GM12878 (cell line): ENCODE measurements around the gene GCC2. TPM values are rescaled to one million over a fixed set of nuclear protein-coding genes. Genes with fewer than 3 reads are reported as not detected.

Source experiments
- ATAC-seq: fragments of 200-7000 bp; cut with Tn5 transposase; 3 replicates; pipeline ENCODE4 v1.9.1; 2020; ENCODE audit warnings: mild to moderate bottlenecking, moderate library complexity
- BruUV-seq: library from RNA; stranded (reverse); fragments of 400-500 nt; replicated peaks from 2 replicates; lab custom pipeline; 2021; lab: Mats Ljungman, UMichigan
- CTCF ChIA-PET: fragments of 300-600 bp; sonication (Branson Sonifier 250); formaldehyde crosslinking; extraction: SDS; loops from one replicate; lab custom pipeline; 2021; ENCODE audit warnings: inconsistent platforms; lab: Yijun Ruan, JAX
- POLR2A ChIA-PET: fragments of 350-600 bp; formaldehyde crosslinking; extraction: SDS; loops from one replicate; lab custom pipeline; 2021; ENCODE audit warnings: inconsistent platforms; lab: Charles Lee
- RAD21 ChIA-PET: fragments of 300-600 bp; sonication (Branson Sonifier 250); formaldehyde crosslinking; loops from one replicate; lab custom pipeline; 2023; ENCODE audit warnings: antibody characterized with exemption; ENCODE audit not compliant: unreplicated experiment; lab: Charles Lee
- SMC1A ChIA-PET: fragments of 300-600 bp; sonication (Branson Sonifier 250); formaldehyde crosslinking; loops from one replicate; lab custom pipeline; 2023; ENCODE audit not compliant: unreplicated experiment, uncharacterized antibody; lab: Charles Lee
- DNase-seq: peaks from one replicate; pipeline ENCODE4 v3.0.0-alpha.2; 2011; ENCODE audit warnings: low read depth, low spot score
- FAIRE-seq: peaks from 3 replicates; lab custom pipeline; 2011; peaks lifted over from hg19 to GRCh38; lab: Jason Lieb, UNC
- H2AFZ ChIP-seq: 2 replicates; pipeline ENCODE4 v1.6.0; 2011; ENCODE audit warnings: low read depth, low read length, control low read depth; ENCODE audit not compliant: control insufficient read depth
- H3K27ac ChIP-seq: 2 replicates; pipeline ENCODE4 v1.5.1; 2011; ENCODE audit warnings: control low read depth; ENCODE audit not compliant: control insufficient read depth, insufficient read depth
- H3K27me3 ChIP-seq, 2 experiments: replicated peaks in 1 of 2; 2 replicates each; pipeline versions ENCODE4 v1.6.0 to v1.6.1; 2011; ENCODE audit warnings: low read length in 1 of 2; ENCODE audit not compliant: control insufficient read depth in 2 of 2, insufficient read depth in 2 of 2
- H3K36me3 ChIP-seq, 2 experiments: 2 replicates each; pipeline ENCODE4 v1.5.1; 2011; ENCODE audit warnings: low read length in 1 of 2; ENCODE audit not compliant: control insufficient read depth in 2 of 2, insufficient read depth in 2 of 2
- H3K4me1 ChIP-seq: 2 replicates; pipeline ENCODE4 v1.6.1; 2011; ENCODE audit warnings: mild to moderate bottlenecking, low read length, moderate library complexity, mixed read lengths; ENCODE audit not compliant: control insufficient read depth, insufficient read depth
- H3K4me2 ChIP-seq: 2 replicates; pipeline ENCODE4 v1.6.0; 2011; ENCODE audit warnings: control low read depth; ENCODE audit not compliant: control insufficient read depth, insufficient read depth
- H3K4me3 ChIP-seq: fragments of 200-600 bp; sonication (generic); 2 replicates; pipeline ENCODE4 v1.5.1; 2016
- H3K79me2 ChIP-seq: 2 replicates; pipeline ENCODE4 v1.6.0; 2011; ENCODE audit warnings: low read length; ENCODE audit not compliant: control insufficient read depth, insufficient read depth
- H3K9ac ChIP-seq: 2 replicates; pipeline ENCODE4 v1.8.0; 2011; ENCODE audit warnings: low read length, control low read depth, mixed read lengths; ENCODE audit not compliant: control insufficient read depth, insufficient read depth
- H3K9me3 ChIP-seq: replicated peaks from 3 replicates; pipeline ENCODE4 v1.5.1; 2011; ENCODE audit warnings: mild to moderate bottlenecking, low read length; ENCODE audit not compliant: control insufficient read depth, insufficient read depth
- H4K20me1 ChIP-seq: 2 replicates; pipeline ENCODE4 v1.6.0; 2011; ENCODE audit not compliant: control insufficient read depth, insufficient read depth
- DPF2 ChIP-seq: fragments of 450-650 bp; IDR thresholded peaks from 2 replicates; pipeline ENCODE4 v1.6.1; 2017; ENCODE audit warnings: mild to moderate bottlenecking
- E2F8 ChIP-seq: fragments of 450-650 bp; IDR thresholded peaks from 2 replicates; pipeline ENCODE4 v1.6.1; 2018; ENCODE audit warnings: mild to moderate bottlenecking, low read depth, moderate library complexity; ENCODE audit not compliant: partially characterized antibody
- FOXK2 ChIP-seq: fragments of 450-650 bp; IDR thresholded peaks from 2 replicates; pipeline ENCODE4 v1.6.1; 2017; ENCODE audit warnings: mild to moderate bottlenecking, moderate library complexity
- GATAD2B ChIP-seq: fragments of 450-650 bp; conservative IDR thresholded peaks from 2 replicates; pipeline ENCODE4 v1.6.1; 2017; ENCODE audit warnings: low read depth, mild to moderate bottlenecking, moderate library complexity
- MEF2A ChIP-seq: IDR thresholded peaks from 2 replicates; pipeline ENCODE4 v1.6.1; 2011; ENCODE audit warnings: low read depth, mild to moderate bottlenecking, low read length, moderate library complexity; ENCODE audit not compliant: insufficient read depth
- MYC ChIP-seq: IDR thresholded peaks from 2 replicates; pipeline ENCODE4 v1.6.1; 2011; ENCODE audit warnings: mild to moderate bottlenecking, low read length, moderate library complexity, inconsistent platforms; ENCODE audit not compliant: insufficient read depth, insufficient replicate concordance, insufficient read length, severe bottlenecking
- NFXL1 ChIP-seq: fragments of 450-650 bp; IDR thresholded peaks from 2 replicates; pipeline ENCODE4 v1.6.1; 2017; ENCODE audit warnings: antibody characterized with exemption, mild to moderate bottlenecking, borderline replicate concordance
- NR2F1 ChIP-seq: fragments of 450-650 bp; conservative IDR thresholded peaks from 2 replicates; pipeline ENCODE4 v1.6.1; 2017; ENCODE audit warnings: mild to moderate bottlenecking
- SMC3 ChIP-seq: IDR thresholded peaks from 2 replicates; pipeline ENCODE4 v1.6.1; 2011; ENCODE audit warnings: low read length, improper control_type of control experiment, borderline replicate concordance
- SREBF1 ChIP-seq: IDR thresholded peaks from 2 replicates; pipeline ENCODE4 v1.6.1; 2012; ENCODE audit warnings: mild to moderate bottlenecking, low read length
- WGBS: methylation state at CpG from one replicate; pipeline ENCODE4 v1.1.6; 2016; ENCODE audit warnings: low lambda C conversion rate; ENCODE audit not compliant: insufficient replicate concordance, insufficient coverage; ENCODE audit errors: missing lambda C conversion rate; 5-methylcytosine and 5-hydroxymethylcytosine counted together
- in situ Hi-C: fragments of 300-500 bp; cut with MboI; formaldehyde crosslinking; loops from 9 replicates; pipeline ENCODE4 v1.14.3; 2018; ENCODE audit warnings: mixed read lengths
- intact Hi-C: fragments of 100-400 bp; cut with micrococcal nuclease; formaldehyde crosslinking; loops from one replicate; pipeline ENCODE4 v1.14.2; 2022; ENCODE audit not compliant: unreplicated experiment
- polyA plus RNA-seq, 11 experiments: library from polyadenylated mRNA; depleted of rRNA in 4 of 11; unstranded in 6 of 11; stranded (reverse) in 5 of 11; fragments of >200 nt; fragmentation: Nextera tagmentation in 4 of 11; fragmentation: Illumina TruSeq in 1 of 11; extraction: Ambion mirVana in 4 of 11; extraction: Trizol in 1 of 11; gene quantifications; 1 replicate in 1 of 11; 2 replicates in 10 of 11; pipeline versions ENCODE4 v1.2.1 to v1.2.3, GENCODE V29; 2011 to 2016; ENCODE audit warnings: inconsistent platforms in 2 of 11, missing spikeins in 2 of 11, low read depth in 1 of 11
- total RNA-seq, 4 experiments: library from RNA; depleted of rRNA in 3 of 4; stranded (reverse); fragments of >200 nt in 3 of 4; fragmentation: Illumina TruSeq in 1 of 4; extraction: Trizol in 1 of 4; gene quantifications; 2 replicates each; pipeline versions ENCODE4 v1.2.1 to v1.2.3, GENCODE V29; 2013 to 2021
- TF ChIP-seq, protein P1 (sequence below): fragments of 450-650 bp; IDR thresholded peaks from 2 replicates; pipeline ENCODE4 v1.6.1; 2017; ENCODE audit warnings: mild to moderate bottlenecking, low read depth, inconsistent platforms; ENCODE audit not compliant: poor library complexity, severe bottlenecking
- TF ChIP-seq, protein P2 (sequence below): IDR thresholded peaks from 2 replicates; pipeline ENCODE4 v1.6.1; 2012; ENCODE audit warnings: mild to moderate bottlenecking, low read depth, low read length

GCC2 gene
- total and polyA plus RNA-seq, 10 of the 15 experiments (the other 5 are each of a cell fraction or from before 2014, with no cell fraction given), result 11.8 to 35.5 (median 25.4) TPM

GRCh38 chr2:108407864-108408729, 40.9 kb upstream of the GCC2 start (continued):
- TF ChIP-seq, protein P1, sequence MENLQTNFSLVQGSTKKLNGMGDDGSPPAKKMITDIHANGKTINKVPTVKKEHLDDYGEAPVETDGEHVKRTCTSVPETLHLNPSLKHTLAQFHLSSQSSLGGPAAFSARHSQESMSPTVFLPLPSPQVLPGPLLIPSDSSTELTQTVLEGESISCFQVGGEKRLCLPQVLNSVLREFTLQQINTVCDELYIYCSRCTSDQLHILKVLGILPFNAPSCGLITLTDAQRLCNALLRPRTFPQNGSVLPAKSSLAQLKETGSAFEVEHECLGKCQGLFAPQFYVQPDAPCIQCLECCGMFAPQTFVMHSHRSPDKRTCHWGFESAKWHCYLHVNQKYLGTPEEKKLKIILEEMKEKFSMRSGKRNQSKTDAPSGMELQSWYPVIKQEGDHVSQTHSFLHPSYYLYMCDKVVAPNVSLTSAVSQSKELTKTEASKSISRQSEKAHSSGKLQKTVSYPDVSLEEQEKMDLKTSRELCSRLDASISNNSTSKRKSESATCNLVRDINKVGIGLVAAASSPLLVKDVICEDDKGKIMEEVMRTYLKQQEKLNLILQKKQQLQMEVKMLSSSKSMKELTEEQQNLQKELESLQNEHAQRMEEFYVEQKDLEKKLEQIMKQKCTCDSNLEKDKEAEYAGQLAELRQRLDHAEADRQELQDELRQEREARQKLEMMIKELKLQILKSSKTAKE, result peak; percentile 42

GRCh38 chr2:108409768-108410167, 39.2 kb upstream of the GCC2 start:
- ChIA-PET CTCF (interaction anchor here (0.9 kb wide), 1 partner anchor 227 kb away, joined by 3 read pairs; no protein-coding TSS in a partner anchor), POLR2A (interaction anchor here (0.6 kb wide), 1 partner anchor 77 kb away, joined by 3 read pairs; no protein-coding TSS in a partner anchor), SMC1A (interaction anchor here (1.0 kb wide), 1 partner anchor 26 kb away, joined by 3 read pairs; no protein-coding TSS in a partner anchor), RAD21 (no interaction called here)
- Histone ChIP-seq H3K79me2 (no peaks in the 10 kb centered on the region), H3K4me2 (no peak overlapping the region), H3K27me3 (no peaks in the 10 kb centered on the region), H3K36me3 (no peaks in the 10 kb centered on the region), H4K20me1 (no peaks in the 10 kb centered on the region), H3K4me3 (no peak overlapping the region), H2AFZ (no peak overlapping the region), H3K27ac (no peak overlapping the region), H3K9ac (no peak overlapping the region), H3K4me1 (no peaks in the 10 kb centered on the region), H3K9me3 (peaks cover 5% of the 10 kb centered on the region; the same call in 2 of the 3 replicates)
- intact Hi-C loops (no loop called here), in situ Hi-C loops (no loop called here)
- BruUV-seq, result no TSS peak
- DNase-seq (no peak), ATAC-seq (no peak), FAIRE-seq (no peak)
- WGBS, result 29% methylated on average over 1 of the region's 1 CpG
- no peak for TF ChIP-seq FOXK2
- no peak for TF ChIP-seq E2F8
- TF ChIP-seq MEF2A, result no peak
- no peak for TF ChIP-seq GATAD2B
- no peak for TF ChIP-seq NR2F1
- TF ChIP-seq SREBF1, result no peak
- no peak for TF ChIP-seq NFXL1
- TF ChIP-seq SMC3, result no peak
- TF ChIP-seq MYC, result no peak
- TF ChIP-seq, protein P2, sequence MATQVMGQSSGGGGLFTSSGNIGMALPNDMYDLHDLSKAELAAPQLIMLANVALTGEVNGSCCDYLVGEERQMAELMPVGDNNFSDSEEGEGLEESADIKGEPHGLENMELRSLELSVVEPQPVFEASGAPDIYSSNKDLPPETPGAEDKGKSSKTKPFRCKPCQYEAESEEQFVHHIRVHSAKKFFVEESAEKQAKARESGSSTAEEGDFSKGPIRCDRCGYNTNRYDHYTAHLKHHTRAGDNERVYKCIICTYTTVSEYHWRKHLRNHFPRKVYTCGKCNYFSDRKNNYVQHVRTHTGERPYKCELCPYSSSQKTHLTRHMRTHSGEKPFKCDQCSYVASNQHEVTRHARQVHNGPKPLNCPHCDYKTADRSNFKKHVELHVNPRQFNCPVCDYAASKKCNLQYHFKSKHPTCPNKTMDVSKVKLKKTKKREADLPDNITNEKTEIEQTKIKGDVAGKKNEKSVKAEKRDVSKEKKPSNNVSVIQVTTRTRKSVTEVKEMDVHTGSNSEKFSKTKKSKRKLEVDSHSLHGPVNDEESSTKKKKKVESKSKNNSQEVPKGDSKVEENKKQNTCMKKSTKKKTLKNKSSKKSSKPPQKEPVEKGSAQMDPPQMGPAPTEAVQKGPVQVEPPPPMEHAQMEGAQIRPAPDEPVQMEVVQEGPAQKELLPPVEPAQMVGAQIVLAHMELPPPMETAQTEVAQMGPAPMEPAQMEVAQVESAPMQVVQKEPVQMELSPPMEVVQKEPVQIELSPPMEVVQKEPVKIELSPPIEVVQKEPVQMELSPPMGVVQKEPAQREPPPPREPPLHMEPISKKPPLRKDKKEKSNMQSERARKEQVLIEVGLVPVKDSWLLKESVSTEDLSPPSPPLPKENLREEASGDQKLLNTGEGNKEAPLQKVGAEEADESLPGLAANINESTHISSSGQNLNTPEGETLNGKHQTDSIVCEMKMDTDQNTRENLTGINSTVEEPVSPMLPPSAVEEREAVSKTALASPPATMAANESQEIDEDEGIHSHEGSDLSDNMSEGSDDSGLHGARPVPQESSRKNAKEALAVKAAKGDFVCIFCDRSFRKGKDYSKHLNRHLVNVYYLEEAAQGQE, result no peak
- no peak for TF ChIP-seq DPF2
